ENCODE data around the gene LMO3.

LMO3 gene

DNA sequence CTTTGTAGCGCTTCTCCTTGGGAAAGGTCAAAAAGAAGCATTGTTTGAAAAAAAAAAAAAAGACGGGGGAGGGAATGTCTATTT is at the start of gene LMO3:
Gene LMO3 (minus strand): TSS at position 46 of the 84 bp plus-strand sequence. CDS start 5,302 bp downstream, outside the sequence.
- DNase-seq, result no peak

DNA sequence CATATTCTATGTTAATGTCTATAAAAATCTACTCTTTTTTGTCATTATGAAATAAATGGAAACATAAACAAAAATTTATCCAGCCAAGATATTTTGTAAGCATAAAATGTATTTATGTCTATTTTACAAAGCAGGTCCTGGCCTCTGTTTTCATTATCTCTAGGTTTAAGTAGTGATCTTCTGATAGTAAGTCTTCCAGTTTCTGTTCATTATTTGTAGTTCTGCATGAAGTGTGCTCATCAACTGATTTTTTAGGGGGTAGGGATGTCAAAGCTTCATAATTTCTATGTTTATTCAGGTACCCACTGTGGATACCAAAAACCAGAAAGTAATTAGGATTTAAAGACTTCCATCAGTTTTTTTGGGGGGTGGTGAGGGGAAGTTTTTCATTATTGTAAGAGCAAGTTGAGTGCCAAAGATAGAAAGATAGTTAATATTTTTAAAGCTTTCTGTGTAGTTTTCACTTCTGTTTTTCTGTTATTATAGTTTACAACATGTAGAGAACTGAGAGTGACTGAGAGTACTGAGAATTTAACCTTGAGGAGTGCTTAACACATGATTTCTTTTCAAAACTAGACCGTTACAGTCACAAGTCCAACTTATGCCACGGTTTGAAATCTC is 30.6 kb upstream of the LMO3 start:
- no peak for DNase-seq

- no peak for DNase-seq
Observed at GRCh38 chr12:16634786-16635185, 28.8 kb upstream of the LMO3 start.

DNA sequence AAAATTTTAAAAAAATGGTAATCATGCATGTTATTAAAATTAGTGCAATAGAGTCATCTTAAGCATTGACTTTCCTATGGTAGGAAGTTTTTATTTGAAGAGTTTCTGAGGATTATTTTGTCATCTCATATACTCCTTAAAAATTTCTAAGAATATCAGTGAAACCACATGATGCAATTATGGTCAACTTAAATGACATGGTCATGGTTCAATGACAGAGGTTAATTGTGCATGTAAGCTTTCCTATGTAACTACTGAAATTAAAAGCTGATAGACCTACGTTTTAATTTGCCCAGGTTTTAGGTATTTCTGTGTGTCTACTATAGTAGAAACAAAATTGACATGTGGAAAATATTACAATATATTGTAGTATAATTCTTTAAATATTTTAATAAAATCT is 21.0 kb upstream of the LMO3 start:
- no peak for DNase-seq

- DNase-seq, result no peak
Observed at GRCh38 chr12:16622338-16622737, 16.4 kb upstream of the LMO3 start.

GRCh38 chr12:16619537-16619936 is 13.6 kb upstream of the LMO3 start:
- no peak for DNase-seq

- no peak for DNase-seq
Observed at GRCh38 chr12:16618256-16618655, 12.3 kb upstream of the LMO3 start.

DNA sequence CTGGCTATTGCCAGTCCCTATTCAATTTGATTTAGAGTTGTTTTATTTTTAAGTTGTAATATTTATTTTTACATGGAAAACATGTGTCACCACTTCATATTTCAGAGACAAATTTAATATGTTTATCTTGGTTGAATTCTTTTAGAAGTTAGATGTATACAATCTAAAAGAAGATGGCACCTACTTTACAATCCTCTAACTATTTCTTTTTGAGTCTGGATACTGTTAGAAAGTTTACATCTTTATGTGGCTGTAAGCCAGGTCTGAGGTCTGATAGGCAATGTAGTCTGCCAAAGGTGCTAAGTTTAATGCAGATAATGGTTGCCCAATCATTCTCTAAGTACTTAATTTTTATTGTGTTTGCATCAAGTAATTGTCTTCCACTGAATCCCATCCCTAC is 7.2 kb upstream of the LMO3 start:
- no peak for DNase-seq

- DNase-seq, result no peak
Observed at GRCh38 chr12:16612647-16613046, 6.7 kb upstream of the LMO3 start.

GRCh38 chr12:16611146-16611545 is 5.2 kb upstream of the LMO3 start:
- DNase-seq, result no peak

DNA sequence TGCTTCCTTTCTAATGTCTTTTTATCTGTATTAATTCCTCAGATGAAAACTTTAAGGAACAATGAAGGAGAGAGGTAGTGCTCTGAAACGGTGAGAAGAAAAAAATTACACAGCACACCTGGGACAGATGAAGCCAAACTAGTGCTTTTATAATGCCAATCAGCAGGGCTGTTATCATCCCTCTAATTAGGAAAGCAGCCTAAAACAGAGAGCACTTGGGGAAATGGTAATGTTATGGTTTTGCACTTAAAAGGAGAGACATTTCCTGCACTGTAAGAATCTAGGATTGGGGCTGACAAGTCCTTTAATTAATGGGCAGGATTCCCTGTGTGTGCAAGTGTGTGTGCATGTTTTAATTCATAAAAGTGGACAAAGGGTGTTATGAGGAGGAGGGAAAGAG is 4.8 kb upstream of the LMO3 start:
- peak; percentile 80 for DNase-seq

DNA sequence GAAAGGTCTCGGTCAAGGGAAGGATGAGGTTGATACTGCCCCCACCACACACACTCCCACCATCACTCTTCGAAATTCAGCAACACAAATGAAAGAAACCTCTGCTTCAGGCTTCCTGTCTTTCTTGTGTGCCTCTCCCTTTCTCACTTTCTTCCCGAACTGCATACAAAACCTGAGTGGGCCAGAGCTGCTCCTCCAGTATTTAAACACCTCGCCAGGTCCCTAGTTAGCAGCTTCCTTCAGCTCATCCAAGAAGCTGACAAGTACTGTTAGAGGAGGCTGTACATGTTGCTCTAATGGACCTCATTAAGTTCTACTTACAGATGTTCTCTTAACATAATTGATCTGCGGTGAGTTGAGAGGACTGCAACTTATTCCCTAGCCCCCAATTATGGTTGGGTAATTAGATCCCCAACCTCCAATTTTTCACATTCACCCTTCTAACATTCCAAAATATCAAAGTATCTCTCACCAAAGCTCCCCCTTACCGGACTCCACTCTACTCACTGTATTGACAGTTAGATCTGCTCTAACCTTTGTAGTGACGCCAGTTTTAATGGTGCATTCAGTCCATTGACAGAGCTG is 4.1 kb upstream of the LMO3 start:
- DNase-seq, result peak; percentile 80

DNA sequence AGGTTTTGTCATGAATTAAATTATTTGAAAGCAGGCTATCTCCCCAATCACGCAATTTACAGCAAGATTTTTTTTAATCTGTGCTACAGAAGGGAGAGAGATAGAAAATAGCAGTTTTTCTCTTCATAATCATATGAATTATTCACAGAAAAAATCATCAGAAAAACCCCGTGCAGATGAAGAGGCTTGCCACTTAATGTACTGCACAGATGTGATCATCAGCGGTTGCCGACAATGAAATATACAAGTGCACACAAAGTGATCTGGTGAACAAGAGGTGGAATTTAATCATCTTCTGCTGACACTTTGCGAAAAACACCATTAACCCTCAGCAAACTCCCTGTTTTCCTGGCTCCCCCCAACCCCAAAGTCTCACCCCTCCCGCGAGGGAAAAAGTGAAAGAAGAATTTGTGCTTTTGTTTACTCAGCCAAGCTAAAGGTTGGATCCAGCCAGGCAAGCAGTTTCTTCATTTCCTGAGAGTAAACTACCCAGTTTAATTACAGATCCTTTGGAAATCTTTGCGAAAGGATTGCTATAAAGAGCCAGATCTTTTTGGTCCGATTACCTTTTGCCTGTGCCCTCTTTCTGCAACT is 3.1 kb upstream of the LMO3 start:
- no peak for DNase-seq

DNA sequence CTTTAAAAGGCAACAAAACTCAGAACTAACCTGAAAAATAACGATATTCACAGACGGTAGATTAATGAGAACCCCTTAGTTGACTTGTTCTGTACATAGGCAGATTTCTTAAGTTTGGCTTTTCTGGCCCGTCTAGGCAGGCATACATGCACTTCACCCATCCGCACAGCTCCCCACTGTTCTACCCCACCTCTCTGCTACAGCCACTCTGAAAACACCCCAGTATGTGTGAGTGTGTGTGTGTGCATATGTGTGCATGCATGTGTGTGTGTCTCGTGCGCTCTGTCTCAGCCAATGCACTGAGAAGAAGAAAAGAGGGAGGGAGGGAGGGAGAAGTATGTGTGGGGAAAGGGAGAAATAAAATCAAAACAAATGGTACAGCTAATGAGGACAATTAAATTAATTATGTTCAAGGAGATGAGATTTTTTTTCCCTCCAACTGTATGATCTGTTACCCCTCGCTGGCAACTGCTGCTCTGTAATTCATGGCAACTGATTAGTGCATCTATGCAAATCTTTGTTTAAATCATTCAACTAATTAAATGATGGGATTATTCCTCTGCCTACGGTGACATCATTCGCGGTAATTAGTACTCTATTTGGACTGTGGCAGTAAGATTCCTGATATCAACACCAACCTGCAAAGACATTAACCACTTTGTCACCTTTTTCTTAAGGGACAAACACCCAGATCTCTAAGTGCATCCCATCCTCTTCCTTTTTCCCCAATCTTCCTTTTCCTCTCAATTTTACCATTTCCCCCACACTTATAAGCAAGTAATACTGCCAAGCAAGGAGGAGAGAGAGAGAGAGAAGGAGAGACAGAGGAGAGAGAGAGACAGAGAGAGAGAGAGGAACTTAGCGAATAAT is 2.2 kb upstream of the LMO3 start:
- peak; percentile 46 for DNase-seq

GRCh38 chr12:16606991-16607390 is 1.0 kb upstream of the LMO3 start:
- DNase-seq, result no peak

DNA sequence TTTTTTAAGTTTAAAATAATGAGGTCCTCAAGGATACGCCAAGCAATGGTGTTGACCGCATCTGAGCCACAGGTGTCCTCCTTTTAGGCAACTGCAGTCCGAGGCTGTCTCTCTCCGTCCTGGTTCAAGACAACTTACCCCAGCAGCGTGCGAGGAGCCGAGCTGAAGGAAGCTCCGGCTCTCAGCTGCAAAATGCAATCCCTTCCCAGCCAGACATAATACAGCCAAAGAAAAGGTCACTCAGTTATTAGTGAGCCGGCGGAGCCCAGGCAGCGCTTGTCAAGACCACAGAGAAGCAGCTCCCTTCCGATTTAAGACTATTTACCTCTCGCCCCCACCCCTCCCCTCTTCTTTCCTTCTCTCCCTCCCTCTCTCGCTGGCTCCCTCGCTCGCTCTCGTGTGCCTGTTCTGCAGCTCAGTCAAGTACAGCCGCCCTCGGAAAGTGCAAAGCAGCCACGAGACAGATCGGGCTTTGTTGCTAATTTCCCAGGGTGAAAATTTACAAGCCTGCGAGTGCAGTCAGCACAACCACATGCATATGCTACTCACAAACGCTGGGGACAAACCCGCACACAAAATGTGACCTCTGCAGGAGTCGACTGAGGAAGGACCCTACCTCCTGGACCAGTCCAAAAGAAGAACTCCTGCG is 363 bp upstream of the LMO3 start:
- DNase-seq, result peak; percentile 50

DNA sequence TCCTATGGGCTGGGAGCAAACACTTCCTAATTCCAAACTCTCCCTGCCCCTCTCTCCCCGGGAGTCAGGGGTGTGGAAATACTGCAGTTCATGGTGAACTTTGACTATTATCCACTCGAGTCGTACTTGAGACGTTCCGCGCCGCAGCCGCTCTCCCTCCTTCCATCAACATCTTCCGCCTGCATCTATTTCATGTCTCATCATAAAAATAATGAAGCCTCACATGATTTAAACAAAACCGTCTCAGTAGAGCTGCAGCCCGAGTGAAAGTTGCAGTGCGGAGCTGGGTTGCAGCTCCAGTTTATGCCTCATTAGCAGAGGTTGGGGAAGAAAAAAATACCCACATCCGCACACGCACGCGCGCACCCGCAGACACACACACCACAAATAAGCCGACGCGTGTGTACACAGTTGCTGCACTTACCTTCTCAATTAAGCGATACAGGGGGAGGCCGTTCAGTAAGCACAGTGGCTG is 283 bp downstream of the LMO3 start:
- DNase-seq, result peak; percentile 90

DNA sequence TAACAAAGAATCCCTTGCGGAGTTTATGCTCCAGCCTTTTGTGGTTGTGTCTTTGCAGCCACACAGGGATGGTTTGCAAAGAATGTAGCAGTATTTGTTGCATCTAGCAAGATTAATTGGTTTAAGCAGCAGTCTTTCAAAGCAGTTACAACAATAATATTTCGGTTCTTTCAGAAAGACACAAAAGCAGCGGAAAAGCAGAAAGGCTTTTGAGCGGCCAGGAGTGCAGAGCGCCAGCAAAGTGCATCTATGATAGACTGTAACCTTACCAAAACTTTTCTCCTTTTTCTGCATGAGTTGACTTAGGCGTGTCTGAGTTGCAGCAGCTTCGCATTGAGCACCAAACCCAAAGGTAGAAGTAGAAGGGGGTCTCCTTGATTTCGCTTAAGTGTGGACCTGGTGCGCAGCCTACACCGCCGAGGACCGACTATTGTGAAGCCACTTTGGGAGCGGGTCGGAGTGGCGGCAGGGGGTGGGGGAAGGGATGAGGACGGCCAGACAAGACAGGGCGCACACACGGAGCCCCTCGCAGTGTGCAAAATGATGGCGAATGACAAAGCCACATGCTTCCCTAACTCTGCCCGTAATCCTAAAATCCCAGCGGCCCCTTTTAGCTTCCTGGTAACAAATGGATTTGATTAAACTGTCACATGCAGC is 1.2 kb downstream of the LMO3 start:
- DNase-seq, result peak; percentile 58

DNA sequence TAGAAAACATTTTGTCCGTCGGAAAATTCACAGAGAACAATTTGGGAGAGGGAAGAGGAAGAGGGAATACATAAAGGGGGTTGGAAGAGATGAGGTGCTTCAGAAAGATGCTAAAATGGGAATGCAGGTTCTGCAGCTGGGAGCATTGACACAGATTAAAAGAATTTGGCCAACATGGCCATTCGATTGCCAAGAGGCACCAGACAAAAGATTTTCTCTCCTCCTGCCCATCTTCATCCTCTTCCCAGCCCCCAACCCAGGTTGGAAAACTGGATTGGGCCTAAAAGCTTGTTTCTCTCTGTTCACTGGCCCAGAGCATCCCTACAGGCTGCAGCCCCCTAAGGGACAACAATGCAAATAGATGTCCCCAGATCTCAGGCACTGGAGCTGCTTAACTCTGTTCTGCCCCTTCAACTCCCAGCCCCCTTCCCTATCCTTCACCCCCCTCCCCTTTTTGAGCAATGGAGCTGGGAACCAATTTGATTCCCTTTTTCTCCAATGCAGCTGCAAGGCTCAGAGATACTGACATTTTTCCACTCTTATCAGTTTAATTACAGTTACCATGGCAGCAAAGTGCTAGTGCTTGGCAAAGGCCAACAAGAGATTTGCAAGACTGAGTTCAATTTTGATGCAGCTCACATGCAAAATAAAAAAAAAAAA is 1.9 kb downstream of the LMO3 start:
- DNase-seq, result no peak

GRCh38 chr12:16603260-16603915 is 2.6 kb downstream of the LMO3 start:
- peak; percentile 83 for DNase-seq

- DNase-seq, result peak; percentile 48
Observed at GRCh38 chr12:16602412-16602811, 3.5 kb downstream of the LMO3 start.

GRCh38 chr12:16600525-16600924 is 5.4 kb downstream of the LMO3 start:
- DNase-seq, result peak; percentile 59
